ENCODE data around the gene ASTN2.

DNA sequence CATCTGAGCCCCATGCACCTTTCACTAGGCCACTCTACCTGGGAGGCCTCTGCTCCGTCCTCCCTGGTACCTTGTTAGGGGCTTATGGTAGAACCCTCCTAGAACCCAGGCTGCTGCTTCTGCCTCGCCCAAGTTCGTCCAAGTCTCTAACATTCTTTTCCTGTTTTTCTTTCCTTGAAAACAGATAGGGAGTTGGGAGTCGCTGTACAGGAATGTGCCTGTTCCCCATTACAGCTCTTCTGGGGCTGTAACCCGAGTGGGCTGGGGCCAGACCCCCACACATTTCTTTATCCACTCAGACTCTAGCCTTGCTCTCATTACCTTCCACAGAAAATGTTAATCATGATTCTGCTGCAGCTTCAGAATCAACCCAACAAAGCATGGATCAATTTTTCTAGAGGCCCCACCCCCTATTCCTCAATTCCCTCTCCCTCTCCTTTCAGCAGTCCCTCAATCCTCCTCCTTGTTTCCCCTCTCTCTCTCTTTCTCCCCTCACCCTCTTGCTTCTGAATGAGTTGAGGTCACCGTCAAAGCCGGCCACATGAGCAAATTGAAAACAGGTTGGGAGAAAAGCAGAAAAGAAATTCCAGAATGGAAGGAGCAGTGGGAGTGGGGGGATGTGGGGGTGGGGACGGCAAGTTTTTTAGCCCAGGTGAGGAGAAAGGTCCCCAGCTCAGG lies 921.5 kb downstream of the ASTN2 start:
- TF ChIP-seq, protein P1, sequence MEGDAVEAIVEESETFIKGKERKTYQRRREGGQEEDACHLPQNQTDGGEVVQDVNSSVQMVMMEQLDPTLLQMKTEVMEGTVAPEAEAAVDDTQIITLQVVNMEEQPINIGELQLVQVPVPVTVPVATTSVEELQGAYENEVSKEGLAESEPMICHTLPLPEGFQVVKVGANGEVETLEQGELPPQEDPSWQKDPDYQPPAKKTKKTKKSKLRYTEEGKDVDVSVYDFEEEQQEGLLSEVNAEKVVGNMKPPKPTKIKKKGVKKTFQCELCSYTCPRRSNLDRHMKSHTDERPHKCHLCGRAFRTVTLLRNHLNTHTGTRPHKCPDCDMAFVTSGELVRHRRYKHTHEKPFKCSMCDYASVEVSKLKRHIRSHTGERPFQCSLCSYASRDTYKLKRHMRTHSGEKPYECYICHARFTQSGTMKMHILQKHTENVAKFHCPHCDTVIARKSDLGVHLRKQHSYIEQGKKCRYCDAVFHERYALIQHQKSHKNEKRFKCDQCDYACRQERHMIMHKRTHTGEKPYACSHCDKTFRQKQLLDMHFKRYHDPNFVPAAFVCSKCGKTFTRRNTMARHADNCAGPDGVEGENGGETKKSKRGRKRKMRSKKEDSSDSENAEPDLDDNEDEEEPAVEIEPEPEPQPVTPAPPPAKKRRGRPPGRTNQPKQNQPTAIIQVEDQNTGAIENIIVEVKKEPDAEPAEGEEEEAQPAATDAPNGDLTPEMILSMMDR (IDR thresholded peaks at IDR 0.05 in 8 of 11, conservative IDR thresholded peaks at IDR 0.05 in 3 of 11), result no peak
- TF ChIP-seq POLR2A (IDR thresholded peaks at IDR 0.05), result no peak
- no peak for TF ChIP-seq POLR2AphosphoS5 (IDR thresholded peaks at IDR 0.05)

All from spleen (tissue), 7 donors.